Right forelimb (tissue), 1 donor: ENCODE measurements around the gene L3MBTL3.

Experiments used
- DNase-seq: peaks from one replicate; pipeline ENCODE4 v3.0.0-alpha.2; 2018

Gene L3MBTL3

GRCh38 chr6:130018292-130018743 lies at the start of gene L3MBTL3:
TSS of gene L3MBTL3 (plus strand) at chr6:130018581. CDS start at chr6:130042700, 24,119 bp downstream.
- DNase-seq = peak; percentile 92

- no peak for DNase-seq
Measured at GRCh38 chr6:129969064-129969463, 49.3 kb upstream of the L3MBTL3 start.

- DNase-seq = no peak
Measured at GRCh38 chr6:129976110-129976509, 42.3 kb upstream of the L3MBTL3 start.

- DNase-seq = no peak
Measured at GRCh38 chr6:129978148-129978916, 40.0 kb upstream of the L3MBTL3 start.

GRCh38 chr6:129980821-129981220 lies 37.6 kb upstream of the L3MBTL3 start:
- no peak for DNase-seq

- DNase-seq = no peak
Measured at GRCh38 chr6:129981598-129981997, 36.8 kb upstream of the L3MBTL3 start.

- DNase-seq = no peak
Measured at GRCh38 chr6:129989396-129989795, 29.0 kb upstream of the L3MBTL3 start.

GRCh38 chr6:129992881-129993280 lies 25.5 kb upstream of the L3MBTL3 start:
- DNase-seq = no peak

GRCh38 chr6:129994410-129994809 lies 24.0 kb upstream of the L3MBTL3 start:
- DNase-seq = no peak

- no peak for DNase-seq
Measured at GRCh38 chr6:129996387-129996786, 22.0 kb upstream of the L3MBTL3 start.

- no peak for DNase-seq
Measured at GRCh38 chr6:130000526-130001421, 17.6 kb upstream of the L3MBTL3 start.

- no peak for DNase-seq
Measured at GRCh38 chr6:130008236-130008873, 10.0 kb upstream of the L3MBTL3 start.

GRCh38 chr6:130009146-130009545 lies 9.2 kb upstream of the L3MBTL3 start:
- DNase-seq = no peak

GRCh38 chr6:130010387-130010786 lies 8.0 kb upstream of the L3MBTL3 start:
- DNase-seq = no peak

- no peak for DNase-seq
Measured at GRCh38 chr6:130012728-130013127, 5.7 kb upstream of the L3MBTL3 start.

GRCh38 chr6:130018744-130019325 lies 454 bp downstream of the L3MBTL3 start:
- DNase-seq = peak; percentile 56

GRCh38 chr6:130019326-130020072 lies 1.1 kb downstream of the L3MBTL3 start:
- peak; percentile 64 for DNase-seq

GRCh38 chr6:130020073-130020906 lies 1.9 kb downstream of the L3MBTL3 start:
- DNase-seq = peak; percentile 65

GRCh38 chr6:130020907-130021629 lies 2.7 kb downstream of the L3MBTL3 start:
- peak; percentile 85 for DNase-seq

GRCh38 chr6:130026859-130027258 lies 8.5 kb downstream of the L3MBTL3 start:
- no peak for DNase-seq
